ENCODE measurements around the gene GFPT1. TPM values are rescaled to one million over a fixed set of nuclear protein-coding genes. Genes with fewer than 3 reads are reported as not detected.

Gene GFPT1
- total RNA-seq, 3 donors from 2014 or later (not counting 1 experiment from before 2014, with no cell fraction given), result 13.9 to 16.4 (median 15.0) TPM

GRCh38 chr2:69305712-69306392 lies 81.2 kb downstream of the GFPT1 start:
- H3K4me3 Mint-ChIP-seq, result peak overlapping the region; percentile 69
- no peaks in the 10 kb centered on the region for H3K9me3 Mint-ChIP-seq
- Histone ChIP-seq H3K27ac (ENCODE audit: low read length) (no peak overlapping the region), H3K4me1 (ENCODE audit: control insufficient read depth, insufficient read depth, low read length) (peaks cover 27% of the 10 kb centered on the region), H3K4me3 (ENCODE audit: low read length) (no peak overlapping the region), H3K9me3 (ENCODE audit: control insufficient read depth, insufficient read depth, low read length) (peaks cover 3% of the 10 kb centered on the region), H3K27me3 (ENCODE audit: control insufficient read depth, insufficient read depth, low read length) (peaks cover 16% of the 10 kb centered on the region), H3K36me3 (ENCODE audit: control insufficient read depth, insufficient read depth, low read length) (no peaks in the 10 kb centered on the region)
- DNase-seq (no peak), ATAC-seq (no peak)
- peaks cover 19 to 38% of the 10 kb centered on the region in 2 donors for H3K27me3 Mint-ChIP-seq (ENCODE audit: low read depth in 2 of 2)
- H3K4me1 Mint-ChIP-seq, result peaks cover 28 to 41% of the 10 kb centered on the region in 2 donors
- no peaks in the 10 kb centered on the region for H3K36me3 Mint-ChIP-seq
- WGBS (ENCODE audit: insufficient coverage), result 48% methylated on average over 17 of the region's 17 CpGs
- H3K27ac Mint-ChIP-seq, result no peak overlapping the region
- TF ChIP-seq, protein P1, sequence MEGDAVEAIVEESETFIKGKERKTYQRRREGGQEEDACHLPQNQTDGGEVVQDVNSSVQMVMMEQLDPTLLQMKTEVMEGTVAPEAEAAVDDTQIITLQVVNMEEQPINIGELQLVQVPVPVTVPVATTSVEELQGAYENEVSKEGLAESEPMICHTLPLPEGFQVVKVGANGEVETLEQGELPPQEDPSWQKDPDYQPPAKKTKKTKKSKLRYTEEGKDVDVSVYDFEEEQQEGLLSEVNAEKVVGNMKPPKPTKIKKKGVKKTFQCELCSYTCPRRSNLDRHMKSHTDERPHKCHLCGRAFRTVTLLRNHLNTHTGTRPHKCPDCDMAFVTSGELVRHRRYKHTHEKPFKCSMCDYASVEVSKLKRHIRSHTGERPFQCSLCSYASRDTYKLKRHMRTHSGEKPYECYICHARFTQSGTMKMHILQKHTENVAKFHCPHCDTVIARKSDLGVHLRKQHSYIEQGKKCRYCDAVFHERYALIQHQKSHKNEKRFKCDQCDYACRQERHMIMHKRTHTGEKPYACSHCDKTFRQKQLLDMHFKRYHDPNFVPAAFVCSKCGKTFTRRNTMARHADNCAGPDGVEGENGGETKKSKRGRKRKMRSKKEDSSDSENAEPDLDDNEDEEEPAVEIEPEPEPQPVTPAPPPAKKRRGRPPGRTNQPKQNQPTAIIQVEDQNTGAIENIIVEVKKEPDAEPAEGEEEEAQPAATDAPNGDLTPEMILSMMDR (IDR thresholded peaks at IDR 0.05), result no peak
- intact Hi-C loops (cut with micrococcal nuclease), result no loop called here

DNA sequence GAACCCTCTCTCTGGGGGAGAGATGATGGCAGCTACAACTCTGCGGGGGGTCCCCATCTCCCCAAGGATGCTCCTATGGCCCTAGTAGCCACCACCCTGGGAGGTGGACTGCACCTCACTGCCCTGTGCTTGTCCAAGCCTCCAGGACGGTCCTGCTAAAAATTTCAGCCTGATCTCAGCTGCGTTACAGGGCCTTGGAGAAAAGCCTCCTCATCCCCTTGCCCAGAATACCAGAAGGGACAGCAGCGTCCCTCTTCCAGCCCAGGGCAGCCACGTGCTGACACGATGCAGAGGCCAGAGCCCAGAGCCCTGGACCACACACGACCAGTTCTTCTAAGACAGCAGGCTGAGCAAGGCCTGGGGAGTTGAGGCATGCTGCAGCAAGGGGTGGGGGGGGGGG lies 81.9 kb downstream of the GFPT1 start:
- H3K36me3 Mint-ChIP-seq, result no peaks in the 10 kb centered on the region
- Histone ChIP-seq H3K9me3 (ENCODE audit: control insufficient read depth, insufficient read depth, low read length) (peaks cover 3% of the 10 kb centered on the region), H3K27ac (ENCODE audit: low read length) (no peak overlapping the region), H3K4me3 (ENCODE audit: low read length) (no peak overlapping the region), H3K27me3 (ENCODE audit: control insufficient read depth, insufficient read depth, low read length) (peaks cover 16% of the 10 kb centered on the region), H3K4me1 (ENCODE audit: control insufficient read depth, insufficient read depth, low read length) (peaks cover 27% of the 10 kb centered on the region), H3K36me3 (ENCODE audit: control insufficient read depth, insufficient read depth, low read length) (no peaks in the 10 kb centered on the region)
- TF ChIP-seq, protein P1 (IDR thresholded peaks at IDR 0.05), result no peak
- H3K4me3 Mint-ChIP-seq, result no peak overlapping the region
- H3K27me3 Mint-ChIP-seq (ENCODE audit: low read depth in 2 of 2), result peaks cover 19 to 38% of the 10 kb centered on the region in 2 donors
- DNase-seq, result no peak
- H3K4me1 Mint-ChIP-seq, result peaks cover 28 to 41% of the 10 kb centered on the region in 2 donors
- no peaks in the 10 kb centered on the region for H3K9me3 Mint-ChIP-seq
- ATAC-seq, result no peak
- H3K27ac Mint-ChIP-seq, result no peak overlapping the region
- intact Hi-C loops (cut with micrococcal nuclease), result no loop called here
- 94% methylated on average over 7 of the region's 7 CpGs for WGBS (ENCODE audit: insufficient coverage)

- no peak overlapping the region for H3K27ac ChIP-seq (ENCODE audit: low read length)
- DNase-seq (no peak), ATAC-seq (no peak)
- Mint-ChIP-seq H3K27ac (no peak overlapping the region), H3K27me3 (ENCODE audit: low read depth in 2 of 2) (peaks cover 19 to 40% of the 10 kb centered on the region in 2 donors), H3K9me3 (no peaks in the 10 kb centered on the region), H3K36me3 (no peaks in the 10 kb centered on the region), H3K4me1 (peaks cover 23 to 36% of the 10 kb centered on the region in 2 donors), H3K4me3 (no peak overlapping the region)
- intact Hi-C loops (cut with micrococcal nuclease), result no loop called here
- H3K9me3 ChIP-seq (ENCODE audit: control insufficient read depth, insufficient read depth, low read length), result peaks cover 3% of the 10 kb centered on the region
- TF ChIP-seq, protein P1 (IDR thresholded peaks at IDR 0.05), result no peak
- WGBS (ENCODE audit: insufficient coverage), result 88% methylated on average over 13 of the region's 13 CpGs
- peaks cover 27% of the 10 kb centered on the region for H3K4me1 ChIP-seq (ENCODE audit: control insufficient read depth, insufficient read depth, low read length)
- H3K36me3 ChIP-seq (ENCODE audit: control insufficient read depth, insufficient read depth, low read length), result no peaks in the 10 kb centered on the region
- peaks cover 16% of the 10 kb centered on the region for H3K27me3 ChIP-seq (ENCODE audit: control insufficient read depth, insufficient read depth, low read length)
- no peak overlapping the region for H3K4me3 ChIP-seq (ENCODE audit: low read length)
These were observed 82.4 kb downstream of the GFPT1 start for GRCh38 chr2:69304656-69305055.

DNA sequence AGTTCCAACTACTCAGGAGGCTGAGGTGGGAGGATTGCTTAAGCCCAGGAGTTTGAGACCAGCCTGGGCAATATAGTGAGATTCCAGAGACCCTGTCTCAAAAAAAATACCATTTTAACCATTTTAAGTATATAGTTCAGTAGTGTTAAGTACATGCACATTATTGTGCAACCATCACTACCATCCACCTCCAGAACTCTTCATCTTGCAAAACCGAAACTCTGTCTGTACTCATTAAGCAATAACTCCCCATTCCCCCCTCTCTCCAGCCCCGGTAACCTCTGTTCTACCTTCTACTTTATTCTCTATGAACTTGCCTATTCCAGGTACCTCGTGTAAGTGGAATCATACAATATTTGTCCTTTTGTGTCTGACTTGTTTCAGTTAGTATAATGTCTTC lies 86.4 kb downstream of the GFPT1 start:
- Mint-ChIP-seq H3K9me3 (no peaks in the 10 kb centered on the region), H3K4me1 (no peaks in the 10 kb centered on the region), H3K27me3 (ENCODE audit: low read depth in 2 of 2) (peaks cover 12 to 24% of the 10 kb centered on the region in 2 donors), H3K27ac (no peak overlapping the region), H3K4me3 (no peak overlapping the region), H3K36me3 (no peaks in the 10 kb centered on the region)
- Histone ChIP-seq H3K27ac (ENCODE audit: low read length) (no peak overlapping the region), H3K4me3 (ENCODE audit: low read length) (no peak overlapping the region), H3K36me3 (ENCODE audit: control insufficient read depth, insufficient read depth, low read length) (no peaks in the 10 kb centered on the region), H3K4me1 (ENCODE audit: control insufficient read depth, insufficient read depth, low read length) (no peaks in the 10 kb centered on the region), H3K27me3 (ENCODE audit: control insufficient read depth, insufficient read depth, low read length) (peaks cover 3% of the 10 kb centered on the region), H3K9me3 (ENCODE audit: control insufficient read depth, insufficient read depth, low read length) (peaks cover 3% of the 10 kb centered on the region)
- intact Hi-C loops (cut with micrococcal nuclease), result no loop called here
- WGBS (ENCODE audit: insufficient coverage), result 78% methylated on average over 3 of the region's 3 CpGs
- no peak for ATAC-seq
- DNase-seq, result no peak
- TF ChIP-seq, protein P1 (IDR thresholded peaks at IDR 0.05), result no peak
